DMS79 treated with DMSO at 0.1 percent for 48 hours (cell line): ENCODE measurements around the gene PBX1.
"Not testable (repeated sequence)": the region's sequence is repeated elsewhere in the genome, so short reads cannot be mapped to it uniquely, and the experiment has no call there.

Experiments
- DNase-seq: peaks from one replicate; lab custom pipeline; 2025; lab: John Stamatoyannopoulos, UW

PBX1 gene

DNA sequence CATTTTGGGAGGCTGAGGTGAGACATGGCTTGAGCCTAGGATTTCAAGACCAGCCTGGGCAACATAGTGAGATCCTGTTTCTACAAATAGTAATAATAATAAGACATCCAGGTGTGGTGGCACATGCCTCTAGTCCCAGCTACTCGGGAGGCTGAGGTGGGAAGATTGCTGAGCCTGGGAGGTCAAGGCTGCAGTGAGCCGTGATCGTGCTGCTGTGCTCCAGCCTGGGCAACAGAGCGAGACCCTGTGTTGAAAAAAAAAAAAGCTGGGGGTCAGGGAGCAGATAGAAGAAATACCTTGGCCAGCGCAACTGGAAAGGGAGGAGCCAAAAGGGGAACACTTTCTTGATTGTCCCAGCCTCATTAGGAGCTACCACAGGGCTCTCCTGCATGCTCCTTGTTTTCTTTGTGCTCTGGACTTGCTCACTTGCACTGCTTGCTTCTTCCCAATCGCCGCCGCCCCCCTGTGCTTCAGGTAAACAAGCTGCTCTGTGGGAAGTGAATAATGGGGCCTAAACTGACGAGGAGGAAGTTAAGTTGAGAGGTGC lies 31.1 kb downstream of the PBX1 start:
- DNase-seq: no peak

DNA sequence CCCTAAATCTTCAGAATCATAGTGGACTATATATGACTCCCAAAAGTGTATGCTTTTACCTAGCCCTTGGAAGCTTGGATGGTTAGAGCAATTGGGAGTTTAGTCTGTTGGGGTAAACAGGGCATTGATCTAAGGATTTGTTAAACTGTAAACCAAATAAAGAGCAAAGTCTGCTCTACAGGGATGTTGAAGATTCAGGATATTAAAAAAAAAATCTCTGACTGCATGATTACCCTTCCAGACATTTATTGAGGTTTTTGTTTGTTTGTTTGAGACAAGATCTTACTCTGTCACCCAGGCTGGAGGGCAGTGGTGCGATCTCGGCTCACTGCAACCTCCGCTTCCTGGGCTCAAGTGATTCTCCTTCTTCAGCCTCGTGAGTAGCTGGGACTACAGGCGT lies 31.6 kb downstream of the PBX1 start:
- no peak for DNase-seq

DNA sequence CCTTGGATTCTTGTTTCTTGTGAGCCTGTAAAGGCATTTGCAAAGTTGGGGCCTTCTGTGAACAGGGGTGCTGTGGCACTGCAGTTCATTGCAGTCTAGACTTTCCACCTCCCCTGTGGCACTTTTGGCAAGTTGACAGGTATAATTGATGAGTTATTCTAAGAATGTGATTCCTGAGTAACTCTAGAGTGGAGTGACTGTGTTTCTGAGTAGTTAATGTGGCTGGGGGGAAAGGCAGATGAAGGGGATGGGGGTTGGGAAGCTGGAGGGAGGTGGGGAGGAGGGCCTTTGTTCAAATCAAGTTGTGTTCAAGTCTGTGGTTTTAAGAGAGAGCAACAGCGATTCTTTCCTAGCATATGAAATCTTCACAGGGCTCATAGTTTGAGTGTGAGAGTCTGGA lies 32.9 kb downstream of the PBX1 start:
- DNase-seq: no peak

DNA sequence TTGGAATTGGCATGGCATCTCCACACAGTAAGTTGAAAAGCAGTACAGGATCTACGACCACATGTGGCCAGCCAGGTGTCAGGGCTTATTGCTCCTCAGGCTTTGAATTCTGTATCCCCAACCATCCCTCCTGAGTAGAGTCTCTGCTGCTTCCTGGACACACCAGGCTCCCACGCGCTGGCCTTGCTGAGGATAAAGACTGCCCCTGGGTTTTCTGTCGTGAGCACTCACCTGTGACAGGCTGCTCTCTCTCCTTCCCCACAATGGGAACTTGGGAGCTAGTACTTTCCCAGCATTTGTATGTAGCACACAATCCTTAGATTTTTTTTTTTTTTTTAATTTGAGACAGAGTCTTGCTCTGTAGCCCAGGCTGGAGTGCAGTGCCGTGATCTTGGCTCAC lies 33.6 kb downstream of the PBX1 start:
- DNase-seq: no peak

DNA sequence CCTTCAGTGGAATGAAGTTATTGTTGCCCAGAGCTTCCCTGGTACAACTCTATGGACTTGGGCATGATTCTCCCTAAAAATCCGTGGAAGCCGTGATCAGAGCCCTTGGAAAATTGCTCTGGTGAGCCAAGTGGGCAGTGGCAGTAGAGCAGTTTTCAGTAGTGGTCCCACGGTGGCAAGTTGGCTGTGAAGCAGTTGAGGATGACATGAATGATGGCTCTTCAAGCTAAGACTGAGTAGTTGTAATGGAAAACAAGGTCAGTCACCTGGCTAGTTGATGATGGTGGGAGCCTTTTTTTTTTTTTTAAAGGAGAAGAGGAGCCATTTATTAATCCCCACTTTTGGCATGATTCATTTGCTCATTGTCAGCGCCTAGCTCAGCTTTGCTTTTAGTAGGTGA lies 36.2 kb downstream of the PBX1 start:
- DNase-seq: no peak

DNA sequence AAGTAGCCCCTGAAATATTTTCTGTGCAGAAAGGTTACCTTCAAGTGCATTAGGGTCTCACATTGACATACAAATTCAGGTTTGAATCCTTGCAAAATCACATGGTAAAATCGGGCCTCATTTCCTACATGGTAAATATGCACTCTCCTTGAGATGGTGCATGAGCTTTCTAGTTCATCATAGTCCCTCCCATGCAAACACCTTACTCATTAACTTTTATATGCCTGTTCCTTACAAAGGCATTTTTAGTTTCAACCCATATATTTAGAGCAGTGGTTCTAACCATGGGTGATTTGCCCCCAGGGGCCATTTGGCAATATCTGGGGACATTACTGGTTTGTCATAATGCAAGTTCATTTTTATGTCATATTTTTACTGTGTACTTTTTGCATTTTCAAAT lies 37.2 kb downstream of the PBX1 start:
- no peak for DNase-seq

DNA sequence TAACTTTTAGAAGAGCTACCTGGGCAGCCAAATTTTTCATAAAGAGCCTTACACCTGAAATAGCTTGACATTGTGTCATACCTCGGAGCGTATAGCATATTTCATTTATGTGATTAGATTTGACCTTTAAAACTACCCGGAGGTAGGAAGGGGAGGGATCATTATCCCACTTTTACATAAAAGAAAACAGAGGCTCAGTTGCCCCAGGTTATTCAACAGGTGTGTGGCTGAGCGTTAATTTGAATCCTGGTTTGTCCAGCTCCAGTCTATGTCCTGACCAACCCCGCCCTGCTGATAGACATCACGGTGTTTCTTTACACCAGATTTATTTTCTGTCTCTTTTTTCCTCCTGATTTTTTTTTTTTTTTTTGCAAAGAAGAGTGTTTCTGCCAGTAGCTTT lies 39.7 kb downstream of the PBX1 start:
- DNase-seq: no peak

DNA sequence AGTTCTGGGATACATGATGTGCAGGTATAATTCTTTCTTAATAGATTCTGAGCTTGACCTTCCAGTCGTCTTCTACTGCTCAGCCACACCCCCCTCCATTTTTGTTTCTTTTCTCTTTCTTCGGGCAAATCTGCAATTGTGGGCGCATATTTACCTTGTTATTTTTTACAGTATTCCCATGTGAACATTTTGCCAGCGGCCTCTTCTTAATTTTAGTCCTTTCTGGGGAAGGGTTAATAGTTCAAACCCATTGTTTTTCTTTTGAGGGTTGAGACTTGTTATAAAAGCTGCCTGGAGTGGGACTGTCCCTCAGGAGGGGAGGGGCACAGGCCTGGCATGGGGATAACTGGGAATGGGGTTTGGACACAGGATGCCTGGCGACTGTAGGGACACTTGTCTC lies 40.3 kb downstream of the PBX1 start:
- no peak for DNase-seq

DNA sequence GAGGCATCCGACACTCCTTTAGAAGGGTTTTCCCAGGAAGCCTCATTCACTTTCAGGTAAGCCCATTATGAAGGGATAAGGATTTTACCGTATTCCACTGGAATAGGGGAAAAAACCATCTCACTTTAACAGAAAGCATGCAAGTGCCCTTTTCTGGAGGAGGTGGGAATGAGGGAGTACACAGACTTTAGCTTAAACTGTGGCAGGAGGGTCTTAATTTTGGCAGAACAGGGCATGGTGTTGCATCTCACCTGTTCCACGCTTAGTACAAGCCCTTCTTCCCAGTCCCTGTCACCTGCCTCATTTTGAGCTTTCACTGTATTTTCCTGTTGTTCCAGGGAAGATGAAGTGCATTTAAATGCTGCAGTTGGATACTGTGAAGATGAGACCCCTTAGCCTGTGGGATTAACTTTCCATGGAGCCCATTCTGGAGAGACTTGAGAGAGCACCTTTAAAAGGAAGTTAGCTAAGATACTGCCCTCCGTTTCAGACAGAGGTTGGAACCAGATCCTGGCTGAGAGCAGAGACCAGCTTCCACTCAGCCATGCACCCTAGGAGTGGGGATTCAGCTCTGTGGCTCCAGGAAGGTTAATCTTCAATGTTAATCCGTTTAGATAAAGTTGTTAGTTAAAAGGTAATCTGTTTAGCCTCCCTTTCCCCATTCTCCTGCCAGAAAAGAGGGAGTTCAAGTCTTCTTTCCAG lies 42.6 kb downstream of the PBX1 start:
- DNase-seq: no peak

DNA sequence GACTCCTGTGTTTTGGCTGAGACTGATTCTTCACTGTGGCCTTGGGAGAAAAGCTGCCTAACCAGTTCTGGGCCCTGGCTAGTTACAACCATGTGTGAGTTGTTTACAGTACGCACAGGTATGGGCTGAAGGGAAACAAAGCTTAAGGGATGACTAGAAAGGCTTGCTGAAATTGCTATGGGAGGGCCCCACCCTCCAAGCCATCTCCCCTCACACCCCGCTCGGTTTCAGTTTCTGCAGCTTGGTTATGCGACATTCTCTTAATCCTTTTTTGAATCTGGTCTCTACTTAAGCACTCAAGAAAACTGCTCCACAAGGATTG lies 43.1 kb downstream of the PBX1 start:
- DNase-seq: peak; percentile 90

DNA sequence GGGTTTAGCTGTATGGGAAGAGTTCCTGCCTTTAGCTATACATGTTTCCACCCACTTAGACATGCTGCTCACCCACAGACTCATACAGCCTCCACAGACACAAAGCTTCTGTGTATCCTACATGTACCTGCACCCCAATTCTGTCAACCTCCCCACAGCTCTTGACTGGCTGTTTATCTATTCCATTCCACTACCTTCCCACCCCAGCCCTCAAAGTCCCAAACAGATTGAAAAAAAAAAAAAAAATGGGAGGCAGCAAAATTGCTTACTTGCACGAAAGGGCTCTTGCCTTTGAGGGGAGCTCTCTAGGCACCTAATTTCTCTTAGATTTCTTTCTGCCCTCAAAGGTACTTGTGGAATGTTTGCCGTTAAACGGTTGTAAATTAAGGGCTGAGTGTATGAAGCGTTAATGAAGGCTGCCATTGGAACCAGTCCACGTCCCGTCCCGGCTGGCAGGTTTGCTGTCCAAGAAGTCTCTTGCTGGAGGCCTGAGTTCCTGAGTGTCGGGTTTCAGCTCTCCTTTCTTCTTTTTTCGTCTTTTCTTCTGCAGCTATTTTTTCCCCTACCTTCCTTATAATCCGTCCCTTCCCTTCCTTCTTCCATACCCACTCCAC lies 43.6 kb downstream of the PBX1 start:
- peak; percentile 95 for DNase-seq

DNA sequence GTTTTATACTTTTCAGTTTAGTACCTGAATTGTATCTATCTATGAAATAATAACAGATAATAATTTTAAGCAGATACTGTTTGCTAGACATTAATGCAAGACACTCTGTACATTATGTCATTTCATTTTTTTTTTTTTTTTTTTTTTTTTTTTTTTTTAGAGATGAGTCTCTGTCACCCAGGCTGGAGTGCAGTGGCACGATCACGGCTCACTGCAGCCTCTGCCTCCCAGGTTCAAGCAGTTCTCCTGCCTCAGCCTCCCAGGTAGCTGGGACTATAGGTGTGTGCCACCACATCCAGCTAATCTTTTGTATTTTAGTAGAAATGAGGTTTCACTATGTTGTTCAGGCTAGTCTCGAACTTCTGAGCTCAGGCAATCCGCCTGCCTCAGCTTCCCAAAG lies 44.8 kb downstream of the PBX1 start:
- DNase-seq: not testable (repeated sequence)

DNA sequence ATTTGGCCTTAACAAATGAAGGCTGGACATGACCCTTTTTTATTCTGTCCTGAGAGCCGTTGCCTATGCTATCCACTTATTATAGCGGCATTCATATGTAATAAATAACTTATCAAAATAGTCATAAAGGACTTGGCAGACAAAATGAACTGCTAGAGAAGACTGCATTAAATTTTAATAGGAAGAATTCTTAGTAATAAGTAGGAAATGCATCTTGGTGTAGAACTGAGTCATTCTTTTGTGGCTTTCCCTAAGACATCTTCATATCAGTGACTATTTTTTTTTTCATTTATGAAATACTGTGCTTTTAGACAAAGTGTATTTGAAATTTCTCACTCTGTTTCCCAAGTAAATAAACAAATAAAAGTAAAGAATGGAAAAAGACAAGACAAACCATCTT lies 45.6 kb downstream of the PBX1 start:
- DNase-seq: no peak

DNA sequence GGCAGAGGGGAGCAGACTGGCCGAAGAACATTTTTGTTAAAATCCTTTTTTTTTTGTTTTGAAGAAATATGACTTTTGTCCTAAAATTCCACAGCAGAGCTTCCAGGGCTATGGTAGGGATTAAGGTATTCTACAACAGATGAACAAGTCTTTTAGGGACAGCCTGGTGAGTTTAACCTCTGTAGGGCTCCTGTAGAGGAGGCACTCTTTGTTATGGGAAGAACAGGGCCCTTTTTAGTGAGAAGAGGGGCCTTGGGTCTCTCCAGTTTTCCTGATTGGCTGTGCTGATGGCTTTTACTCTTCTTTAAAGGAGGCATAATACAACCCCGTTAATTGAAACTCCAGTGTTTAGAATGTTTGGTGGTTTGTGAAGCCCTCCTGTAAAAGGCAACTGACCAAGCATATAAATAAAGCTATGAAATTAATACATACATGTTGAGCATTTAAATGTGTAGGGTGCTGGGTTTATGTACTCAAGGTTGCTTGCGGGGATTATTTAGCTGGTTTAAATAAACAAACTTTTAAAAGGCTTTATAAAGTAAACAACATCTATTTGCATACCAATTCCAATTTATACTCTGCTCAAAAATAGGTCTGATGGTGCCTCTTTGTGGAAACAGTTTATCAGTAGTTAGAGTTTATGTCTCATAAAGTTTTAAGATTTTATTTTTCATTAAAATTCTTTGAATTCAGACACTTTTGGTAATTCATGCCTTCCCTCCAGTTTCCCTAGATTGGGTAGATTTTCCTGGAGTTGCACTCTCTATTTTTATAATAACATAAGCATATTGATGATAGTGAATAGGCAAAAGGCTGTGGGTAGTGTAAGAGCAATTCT lies 46.5 kb downstream of the PBX1 start:
- DNase-seq: peak; percentile 9

DNA sequence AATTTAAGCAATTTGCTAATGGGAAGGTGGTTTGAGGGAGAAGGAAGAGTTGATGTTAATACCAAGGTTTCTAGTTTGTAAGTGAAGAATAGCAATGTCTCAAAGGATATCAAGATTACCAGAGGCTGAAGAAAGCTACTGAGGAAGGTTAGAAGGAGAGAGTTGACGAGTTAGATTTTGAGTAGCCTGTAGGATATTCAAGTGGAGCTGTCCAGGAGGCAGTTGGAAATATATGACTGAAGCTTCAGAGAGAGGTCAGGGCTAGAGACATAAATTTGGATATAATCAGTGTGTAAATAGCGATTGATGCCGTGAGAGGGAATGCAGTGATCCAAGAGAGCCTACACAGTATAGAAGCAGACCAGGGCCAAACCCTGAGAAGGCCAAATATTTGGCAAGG lies 48.4 kb downstream of the PBX1 start:
- no peak for DNase-seq

DNA sequence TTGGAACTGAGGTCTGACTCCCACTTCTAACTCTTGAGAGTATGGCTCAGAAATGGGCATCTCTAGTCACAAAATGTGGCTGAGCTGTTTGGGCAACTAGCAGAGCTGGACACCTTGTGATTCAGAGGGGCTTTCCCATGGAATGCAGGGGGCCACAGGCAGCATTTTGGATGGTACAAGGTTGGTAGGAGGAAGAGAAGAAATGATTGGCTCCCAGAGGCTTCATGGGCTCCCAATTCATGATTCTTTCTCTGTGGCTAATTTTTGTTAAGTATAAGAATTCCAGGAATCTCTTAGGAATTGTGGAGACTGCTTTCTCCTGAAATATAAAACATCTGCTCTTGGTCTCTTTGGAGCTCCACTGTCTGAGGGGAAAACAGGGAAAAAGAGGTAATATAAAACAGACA lies 49.7 kb downstream of the PBX1 start:
- no peak for DNase-seq

DNA sequence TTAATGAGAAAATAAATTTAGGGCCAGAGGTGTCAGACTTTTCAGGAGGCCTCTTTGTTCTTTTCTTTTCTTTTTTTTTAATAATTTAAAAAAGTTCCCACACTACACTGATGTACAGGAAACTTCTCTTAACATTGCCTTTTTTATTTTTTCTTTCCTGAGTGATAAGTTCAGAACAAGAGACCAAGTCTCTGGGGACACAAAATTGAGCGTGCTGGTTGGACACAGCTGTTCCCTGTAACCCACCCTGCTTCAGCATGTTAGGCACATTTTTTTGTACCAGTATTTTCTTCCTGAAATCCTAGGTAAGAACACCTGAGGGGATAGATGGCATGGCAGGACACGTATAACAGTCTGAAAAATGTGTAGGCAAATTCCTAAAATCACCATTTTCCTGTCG lies 50.1 kb downstream of the PBX1 start:
- DNase-seq: no peak

DNA sequence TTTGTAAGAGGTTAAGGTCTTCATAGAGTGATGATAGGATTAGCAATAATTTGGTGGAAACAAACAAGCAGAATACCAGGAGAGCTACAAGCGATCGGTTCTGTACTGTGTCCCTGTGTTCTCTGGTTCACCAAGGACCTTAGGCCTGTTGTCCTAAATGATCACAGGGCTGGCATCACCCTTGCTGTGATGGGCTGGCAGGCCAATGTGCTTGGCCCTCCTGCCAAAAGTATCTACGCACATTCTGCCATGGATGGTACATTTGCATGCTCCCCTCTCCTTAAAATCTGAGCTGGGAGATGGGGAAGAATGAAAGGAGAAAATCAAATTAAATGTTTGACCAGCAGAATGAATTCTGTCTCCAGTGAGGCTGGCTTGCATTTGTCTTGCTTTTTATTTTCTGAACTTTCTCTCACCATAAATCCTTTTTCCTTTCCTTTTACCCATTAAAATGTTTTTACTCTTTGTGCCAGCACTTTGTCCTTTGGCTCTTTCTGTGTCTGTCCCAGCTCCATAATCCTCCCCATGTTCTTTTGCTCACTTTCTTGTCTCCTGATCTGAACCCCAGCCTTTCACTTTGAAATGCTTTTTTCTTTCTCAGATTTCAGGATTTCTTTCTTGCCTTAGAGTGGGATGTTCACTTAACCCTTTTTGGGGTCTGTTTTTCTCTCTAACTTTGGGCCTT lies 51.7 kb downstream of the PBX1 start:
- DNase-seq: no peak

DNA sequence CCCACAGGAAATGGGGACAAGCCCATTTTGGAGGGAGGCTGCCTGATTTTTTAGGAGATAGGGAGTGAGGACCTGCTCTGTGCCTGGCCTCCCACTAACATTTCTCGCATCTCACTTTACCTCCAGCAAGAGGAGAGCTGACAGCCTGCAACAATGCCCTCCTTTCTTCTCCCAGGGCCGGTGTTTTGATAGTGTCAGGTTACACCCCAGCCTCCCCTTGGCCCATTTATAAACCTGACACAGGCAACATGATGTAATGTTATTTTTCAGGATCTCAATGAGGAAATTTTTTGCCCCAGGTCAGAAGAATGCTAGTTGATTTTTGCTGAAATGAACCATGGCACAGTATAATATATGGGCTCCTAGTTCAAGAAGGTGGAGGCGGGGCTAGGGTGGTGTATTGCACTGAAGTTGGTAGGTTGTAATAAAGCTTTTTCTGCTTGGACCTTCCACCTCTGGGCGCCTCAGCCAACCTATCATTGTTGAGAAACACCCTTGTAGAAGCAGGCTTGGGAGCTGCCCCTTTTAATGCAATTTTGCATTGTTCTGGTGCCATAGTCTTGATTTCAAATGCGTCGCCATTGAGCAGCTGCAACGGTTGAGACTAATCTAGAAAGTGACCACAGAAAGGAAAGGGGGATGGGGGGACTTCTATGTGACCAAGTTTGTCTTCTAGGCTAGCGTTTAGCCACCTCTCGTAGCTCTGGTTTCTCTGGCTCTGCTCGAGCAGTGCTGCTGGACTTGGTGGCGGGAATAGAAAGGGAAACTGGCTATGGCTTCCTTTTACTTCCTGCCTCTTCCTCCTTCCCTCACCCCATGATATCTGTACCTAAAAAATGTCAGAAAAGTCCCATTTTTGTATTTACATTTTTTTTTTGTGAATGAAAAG lies 53.0 kb downstream of the PBX1 start:
- peak; percentile 91 for DNase-seq

DNA sequence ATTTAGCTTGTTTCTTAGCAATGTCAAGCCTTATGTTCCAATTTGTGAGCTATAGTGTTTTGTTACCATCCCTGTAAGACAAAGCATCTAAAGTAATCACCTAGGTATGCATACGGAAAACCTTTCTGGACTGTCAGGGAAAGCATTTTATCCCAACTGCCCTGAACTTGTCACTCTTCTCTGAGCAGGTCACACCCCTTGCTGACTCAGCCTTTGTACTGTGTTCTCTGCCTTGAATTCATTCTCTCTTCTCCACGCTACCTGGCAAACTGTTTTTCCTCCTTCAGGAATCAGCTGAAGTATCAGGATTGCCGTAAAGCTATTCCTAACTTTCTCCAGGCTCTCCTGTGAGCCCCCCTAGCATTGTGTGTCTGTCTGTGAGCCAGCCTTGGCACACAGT lies 54.2 kb downstream of the PBX1 start:
- DNase-seq: peak; percentile 54

DNA sequence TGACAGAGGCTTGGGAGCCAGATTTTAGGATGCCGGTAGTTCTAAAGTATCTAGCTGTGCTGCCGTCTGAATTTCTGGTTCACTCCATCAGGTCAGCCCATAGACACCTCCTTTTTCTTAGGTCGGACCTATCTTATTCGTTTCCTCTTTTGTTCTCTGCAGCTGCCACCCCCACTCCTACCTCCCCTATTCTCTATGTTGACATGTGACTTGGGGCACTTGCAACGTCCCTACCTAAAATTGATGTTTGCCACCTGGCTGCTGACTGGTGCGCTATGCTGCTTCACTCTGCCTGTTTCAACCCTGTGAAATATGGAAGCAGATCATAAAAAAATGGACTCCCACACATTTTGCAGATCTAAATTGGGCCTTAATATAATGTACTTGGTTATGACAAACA lies 55.3 kb downstream of the PBX1 start:
- no peak for DNase-seq
